Duodenal mucosa (tissue), 2 donors: Measurements from ENCODE around the gene AP1S3.
A peak's percentile ranks its signal among the peaks of the same experiment; 100 is the strongest.

Experiments used
- H3K27ac ChIP-seq: one replicate; pipeline ENCODE4 v1.7.0; 2013; ENCODE audit warnings: low read depth, low read length
- H3K27me3 ChIP-seq, 2 donors: one replicate each; pipeline ENCODE4 v1.7.0; 2013; ENCODE audit warnings: low read length in 2 of 2, control low read depth in 1 of 2; ENCODE audit not compliant: insufficient read depth in 2 of 2, control insufficient read depth in 1 of 2
- H3K36me3 ChIP-seq, 2 donors: one replicate each; pipeline ENCODE4 v1.7.0; 2013; ENCODE audit warnings: low read length in 2 of 2, control low read depth in 1 of 2; ENCODE audit not compliant: insufficient read depth in 2 of 2, control insufficient read depth in 1 of 2
- H3K4me1 ChIP-seq, 2 donors: one replicate each; pipeline ENCODE4 v1.7.0; 2013; ENCODE audit warnings: low read length in 2 of 2, control low read depth in 1 of 2; ENCODE audit not compliant: insufficient read depth in 2 of 2, control insufficient read depth in 1 of 2
- H3K4me3 ChIP-seq, 2 donors: one replicate each; pipeline ENCODE4 v1.7.0; 2013; ENCODE audit warnings: low read length in 2 of 2, low read depth in 1 of 2
- H3K9ac ChIP-seq, 2 donors: one replicate each; pipeline ENCODE4 v1.7.0; 2013; ENCODE audit warnings: low read length in 2 of 2, low read depth in 1 of 2
- H3K9me3 ChIP-seq, 2 donors: one replicate each; pipeline ENCODE4 v1.7.0; 2013; ENCODE audit warnings: low read length in 2 of 2, control low read depth in 1 of 2; ENCODE audit not compliant: control insufficient read depth in 1 of 2

Gene AP1S3

GRCh38 chr2:223870840-223871611, 33.6 kb upstream of the AP1S3 start:
- H3K4me3 ChIP-seq: no peak overlapping the region
- H3K9me3 ChIP-seq: no peaks in the 10 kb centered on the region
- peaks cover 8 to 23% of the 10 kb centered on the region in 2 donors for H3K36me3 ChIP-seq
- H3K4me1 ChIP-seq: no peaks in the 10 kb centered on the region
- no peak overlapping the region for H3K9ac ChIP-seq
- no peak overlapping the region for H3K27ac ChIP-seq
- no peaks in the 10 kb centered on the region for H3K27me3 ChIP-seq

DNA sequence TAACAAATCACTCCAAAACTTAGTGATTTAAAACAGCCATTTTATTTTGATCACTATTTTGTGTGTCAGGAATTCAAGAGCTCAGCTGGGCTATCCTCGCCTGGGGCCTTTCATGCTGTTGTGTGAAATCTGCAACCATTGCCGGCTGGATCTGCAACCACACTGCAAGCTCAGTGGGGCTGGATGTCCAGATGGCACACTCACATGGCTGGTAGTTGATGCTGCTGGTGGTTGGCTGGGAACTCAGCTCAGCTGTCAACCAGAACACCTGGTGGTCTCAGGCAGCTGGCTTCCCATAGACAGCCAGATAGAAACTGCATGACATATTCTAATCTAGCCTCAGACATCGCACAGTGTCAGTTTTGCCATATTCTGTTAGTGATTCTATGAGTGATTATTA, 30.6 kb upstream of the AP1S3 start:
- Histone ChIP-seq H3K27ac (no peak overlapping the region), H3K4me3 (no peak overlapping the region), H3K36me3 (peaks cover 3 to 8% of the 10 kb centered on the region in 2 donors), H3K9me3 (no peaks in the 10 kb centered on the region), H3K27me3 (no peaks in the 10 kb centered on the region), H3K9ac (no peak overlapping the region), H3K4me1 (no peaks in the 10 kb centered on the region)

DNA sequence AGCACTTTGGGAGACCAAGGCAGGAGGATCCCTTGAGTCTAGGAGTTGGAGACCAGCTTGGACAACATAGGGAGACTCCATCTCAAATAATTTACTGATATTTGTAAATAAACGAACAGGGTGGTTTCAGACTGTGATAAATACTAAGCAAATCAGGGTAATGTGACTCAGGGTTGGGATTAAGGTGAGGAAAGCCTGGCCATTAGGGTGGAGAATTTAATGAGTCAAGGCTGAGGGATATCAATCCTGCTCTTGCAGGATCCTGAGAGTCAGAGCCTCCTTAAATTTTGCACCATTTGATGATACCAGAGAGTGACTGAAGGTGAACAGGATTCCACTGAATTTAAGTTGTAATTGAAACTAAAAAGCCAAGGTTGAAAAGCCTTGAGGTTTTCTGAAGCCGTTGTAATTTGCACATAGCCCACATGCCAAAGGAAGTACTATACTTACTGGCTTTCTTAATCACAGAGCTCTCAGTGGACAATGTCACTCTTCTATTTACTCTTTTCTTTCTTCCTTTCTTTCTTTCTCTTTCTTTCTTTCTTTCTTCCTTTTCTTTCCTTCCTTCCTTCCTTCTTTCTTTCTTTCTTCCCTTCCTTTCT, 28.6 kb upstream of the AP1S3 start:
- Histone ChIP-seq H3K9ac (no peak overlapping the region), H3K27ac (no peak overlapping the region)

GRCh38 chr2:223865124-223865523, 27.7 kb upstream of the AP1S3 start:
- no peak overlapping the region for H3K27ac ChIP-seq
- no peaks in the 10 kb centered on the region for H3K27me3 ChIP-seq
- H3K4me3 ChIP-seq: no peak overlapping the region
- H3K36me3 ChIP-seq: no peaks in the 10 kb centered on the region
- peaks cover 12 to 14% of the 10 kb centered on the region in 2 donors for H3K4me1 ChIP-seq
- no peaks in the 10 kb centered on the region for H3K9me3 ChIP-seq
- H3K9ac ChIP-seq: no peak overlapping the region

More for the DNA sequence above, 28.6 kb upstream of the AP1S3 start:
- Histone ChIP-seq H3K4me1 (peaks cover 5 to 8% of the 10 kb centered on the region in 2 donors), H3K36me3 (peaks cover 0 to 3% of the 10 kb centered on the region in 2 donors), H3K9me3 (no peaks in the 10 kb centered on the region), H3K27me3 (no peaks in the 10 kb centered on the region), H3K4me3 (no peak overlapping the region)

DNA sequence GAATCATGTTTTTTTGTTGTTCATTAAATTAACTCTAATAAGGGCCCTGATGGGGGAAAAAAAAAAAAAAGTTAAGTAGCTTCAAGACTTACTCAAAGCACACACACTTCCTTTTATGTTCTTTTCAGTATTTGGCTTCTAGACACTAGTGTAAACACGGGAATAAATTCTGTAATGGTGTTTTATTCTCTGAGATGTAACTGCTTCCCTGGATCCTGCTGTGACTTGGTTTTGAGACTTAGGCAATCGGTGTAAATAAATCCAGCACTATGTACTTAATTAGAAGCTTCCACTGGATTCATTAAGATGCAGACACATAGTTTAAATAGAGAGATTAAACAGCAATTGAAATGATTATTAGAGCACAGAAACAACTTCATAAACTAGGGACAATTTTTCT, 26.1 kb upstream of the AP1S3 start:
- Histone ChIP-seq H3K27ac (no peak overlapping the region), H3K9ac (no peak overlapping the region), H3K4me3 (no peak overlapping the region), H3K9me3 (no peaks in the 10 kb centered on the region), H3K27me3 (no peaks in the 10 kb centered on the region), H3K4me1 (peaks cover 14 to 19% of the 10 kb centered on the region in 2 donors), H3K36me3 (no peaks in the 10 kb centered on the region)

- Histone ChIP-seq H3K27me3 (no peaks in the 10 kb centered on the region), H3K27ac (peak overlapping the region; percentile 26), H3K4me1 (peaks cover 14 to 22% of the 10 kb centered on the region in 2 donors), H3K9me3 (no peaks in the 10 kb centered on the region), H3K4me3 (peak overlapping the region in 1 of 2 donors; percentile 17), H3K36me3 (no peaks in the 10 kb centered on the region), H3K9ac (no peak overlapping the region)
Measured at GRCh38 chr2:223860809-223861738, 23.7 kb upstream of the AP1S3 start.

GRCh38 chr2:223859070-223859469, 21.7 kb upstream of the AP1S3 start:
- no peaks in the 10 kb centered on the region for H3K9me3 ChIP-seq
- no peak overlapping the region for H3K4me3 ChIP-seq
- H3K9ac ChIP-seq: no peak overlapping the region
- no peaks in the 10 kb centered on the region for H3K36me3 ChIP-seq
- H3K27ac ChIP-seq: no peak overlapping the region
- H3K27me3 ChIP-seq: no peaks in the 10 kb centered on the region
- H3K4me1 ChIP-seq: peaks cover 14 to 22% of the 10 kb centered on the region in 2 donors

DNA sequence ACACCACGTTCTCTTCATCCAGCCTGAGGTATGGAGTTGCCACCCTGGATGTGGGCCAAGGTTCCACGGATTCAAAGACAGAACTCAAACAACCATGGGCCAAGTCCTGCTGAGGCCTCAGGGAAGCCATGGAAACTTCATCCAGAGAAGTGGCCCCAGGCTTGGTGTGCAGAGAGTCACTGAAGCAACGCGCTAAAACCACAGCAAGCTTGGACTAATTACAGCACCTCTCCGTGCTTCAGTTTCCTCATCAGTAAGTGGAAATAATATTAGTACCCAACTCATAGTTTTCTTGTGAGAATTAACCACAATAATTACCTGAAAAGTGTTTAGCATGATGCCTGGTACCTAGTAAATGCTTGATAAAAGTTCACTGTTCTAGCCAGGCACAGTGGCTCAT, 19.2 kb upstream of the AP1S3 start:
- Histone ChIP-seq H3K27ac (no peak overlapping the region), H3K36me3 (peaks cover 3 to 5% of the 10 kb centered on the region in 2 donors), H3K4me3 (no peak overlapping the region), H3K27me3 (no peaks in the 10 kb centered on the region), H3K9me3 (no peaks in the 10 kb centered on the region), H3K9ac (no peak overlapping the region), H3K4me1 (peaks cover 10 to 20% of the 10 kb centered on the region in 2 donors)

- H3K36me3 ChIP-seq: peaks cover 3 to 5% of the 10 kb centered on the region in 2 donors
- H3K27me3 ChIP-seq: no peaks in the 10 kb centered on the region
- no peak overlapping the region for H3K9ac ChIP-seq
- H3K27ac ChIP-seq: no peak overlapping the region
- H3K4me1 ChIP-seq: peaks cover 7 to 17% of the 10 kb centered on the region in 2 donors
- H3K9me3 ChIP-seq: no peaks in the 10 kb centered on the region
- no peak overlapping the region for H3K4me3 ChIP-seq
Measured at GRCh38 chr2:223856021-223856420, 18.6 kb upstream of the AP1S3 start.

DNA sequence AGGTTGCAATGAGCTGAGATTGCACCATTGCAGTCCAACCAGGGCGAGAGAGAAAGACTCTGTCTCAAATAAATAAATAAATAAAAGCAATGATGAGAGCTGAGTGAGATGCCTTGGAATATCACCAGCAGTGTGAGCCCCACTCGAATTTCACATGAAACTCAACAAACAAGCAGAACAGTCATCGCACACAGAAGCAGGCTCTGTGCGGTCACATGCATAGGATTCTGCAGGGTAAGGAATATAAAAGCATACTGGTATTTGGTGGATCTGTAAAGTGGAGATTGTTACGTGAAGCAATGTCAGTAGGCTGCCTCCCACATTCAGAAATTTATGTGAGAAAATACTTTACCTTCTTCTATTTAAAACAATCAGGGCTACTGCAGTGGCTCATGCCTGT, 18.0 kb upstream of the AP1S3 start:
- H3K9me3 ChIP-seq: no peaks in the 10 kb centered on the region
- H3K27me3 ChIP-seq: no peaks in the 10 kb centered on the region
- no peak overlapping the region for H3K4me3 ChIP-seq
- peaks cover 3 to 5% of the 10 kb centered on the region in 2 donors for H3K36me3 ChIP-seq
- no peak overlapping the region for H3K9ac ChIP-seq
- no peak overlapping the region for H3K27ac ChIP-seq
- H3K4me1 ChIP-seq: peaks cover under 1 to 13% of the 10 kb centered on the region in 2 donors
